ENCODE results near the gene CEP112. TPM values are rescaled to one million over a fixed set of nuclear protein-coding genes. Genes with fewer than 3 reads are reported as not detected.

Gene CEP112
- total and polyA plus RNA-seq, 10 of the 15 experiments (the other 5 are each of a cell fraction or from before 2014, with no cell fraction given): 0.11 to 3.8 (median 0.32) TPM; not detected in 1

GRCh38 chr17:65670667-65671371 is 521.1 kb downstream of the CEP112 start:
- H4K20me1 ChIP-seq (ENCODE audit: control insufficient read depth, insufficient read depth): no peaks in the 10 kb centered on the region
- H3K79me2 ChIP-seq (ENCODE audit: control insufficient read depth, insufficient read depth, low read length): no peaks in the 10 kb centered on the region
- H3K4me2 ChIP-seq (ENCODE audit: control insufficient read depth, insufficient read depth): no peak overlapping the region
- 16% methylated on average over 7 of the region's 7 CpGs for WGBS (ENCODE audit: insufficient coverage, insufficient replicate concordance, low lambda C conversion rate, missing lambda C conversion rate)
- no peak for TF ChIP-seq TBL1XR1 (IDR thresholded peaks at IDR 0.05; ENCODE audit: low read depth, low read length)
- TF ChIP-seq, protein P1, sequence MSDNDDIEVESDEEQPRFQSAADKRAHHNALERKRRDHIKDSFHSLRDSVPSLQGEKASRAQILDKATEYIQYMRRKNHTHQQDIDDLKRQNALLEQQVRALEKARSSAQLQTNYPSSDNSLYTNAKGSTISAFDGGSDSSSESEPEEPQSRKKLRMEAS (IDR thresholded peaks at IDR 0.05; ENCODE audit: low read depth, low read length): no peak
- no peak for TF ChIP-seq EED (IDR thresholded peaks at IDR 0.05; ENCODE audit: low read depth)
- TF ChIP-seq SREBF1 (IDR thresholded peaks at IDR 0.05; ENCODE audit: low read length): no peak
- TF ChIP-seq SREBF2 (IDR thresholded peaks at IDR 0.05; ENCODE audit: low read length): no peak
- TF ChIP-seq YBX1 (IDR thresholded peaks at IDR 0.05): no peak
- no peak for TF ChIP-seq LARP7 (IDR thresholded peaks at IDR 0.05)
- TF ChIP-seq POLR2A (IDR thresholded peaks at IDR 0.05; ENCODE audit: low read depth, low read length): no peak
- TF ChIP-seq IKZF2 (IDR thresholded peaks at IDR 0.05): no peak
- TF ChIP-seq ZBED1 (IDR thresholded peaks at IDR 0.05; ENCODE audit: borderline replicate concordance): no peak
- SMC1A ChIA-PET (ENCODE audit: uncharacterized antibody, unreplicated experiment): interaction anchor here (0.7 to 0.9 kb wide), 2 partner anchors 113 to 120 kb away, joined by 3 read pairs; no protein-coding TSS in a partner anchor
- no TSS peak for BruUV-seq (replicated peaks)
- ATAC-seq: no peak
- CTCF ChIA-PET: interaction anchor here (0.6 to 0.7 kb wide), 2 partner anchors 40 to 72 kb away, joined by 3 read pairs; no protein-coding TSS in a partner anchor
- no peaks in the 10 kb centered on the region for H3K9me3 ChIP-seq (replicated peaks; ENCODE audit: control insufficient read depth, insufficient read depth, low read length)
- H3K36me3 ChIP-seq (ENCODE audit: control insufficient read depth in 2 of 2, insufficient read depth in 2 of 2, low read length in 1 of 2): no peaks in the 10 kb centered on the region
- H3K4me3 ChIP-seq: no peak overlapping the region
- POLR2A ChIA-PET: no interaction called here
- no peaks in the 10 kb centered on the region for H3K4me1 ChIP-seq (ENCODE audit: control insufficient read depth, insufficient read depth, low read length)
- H3K27ac ChIP-seq (ENCODE audit: control insufficient read depth, insufficient read depth): no peak overlapping the region
- no peak for FAIRE-seq
- H3K27me3 ChIP-seq (replicated peaks in 1 of 2; ENCODE audit: control insufficient read depth in 2 of 2, insufficient read depth in 2 of 2, low read length in 1 of 2): no peaks in the 10 kb centered on the region
- in situ Hi-C loops (cut with MboI): no loop called here
- no peak overlapping the region for H2AFZ ChIP-seq (ENCODE audit: control insufficient read depth, low read depth, low read length)
- intact Hi-C loops (cut with micrococcal nuclease; ENCODE audit: unreplicated experiment): no loop called here
- no peak for DNase-seq (ENCODE audit: low read depth, low spot score)
- RAD21 ChIA-PET (ENCODE audit: unreplicated experiment): interaction anchor here (1.0 kb wide), 1 partner anchor 380 kb away, joined by 3 read pairs; no protein-coding TSS in a partner anchor
- H3K9ac ChIP-seq (ENCODE audit: control insufficient read depth, insufficient read depth, low read length): no peak overlapping the region

All from GM12878 (cell line).